ENCODE data around the gene FTO. TPM values are rescaled to one million over a fixed set of nuclear protein-coding genes. Genes with fewer than 3 reads are reported as not detected.

FTO gene
- total and polyA plus RNA-seq, 2 of the 8 experiments (the other 6 are each of a cell fraction or from before 2014, with no cell fraction given), result 34.5 to 59.8 TPM

GRCh38 chr16:54033747-54034146 lies 329.8 kb downstream of the FTO start:
- TF ChIP-seq CBX8 (IDR thresholded peaks at IDR 0.05; ENCODE audit: borderline replicate concordance, low read depth, low read length) (no peak), POLR2AphosphoS5 (IDR thresholded peaks at IDR 0.05; ENCODE audit: low read depth, low read length) (no peak), SRF (IDR thresholded peaks at IDR 0.05; ENCODE audit: low read depth, low read length) (no peak)
- Histone ChIP-seq H3K56ac (replicated peaks; ENCODE audit: insufficient read length, low read depth, low read length) (no peak overlapping the region), H3K4me2 (ENCODE audit: insufficient read depth in 1 of 2, low read depth in 2 of 2, low read length in 2 of 2) (no peak overlapping the region), H3K36me3 (ENCODE audit: control insufficient read depth in 2 of 4, insufficient read depth in 4 of 4, low read length in 3 of 4) (no peaks in the 10 kb centered on the region), H3K9me3 (ENCODE audit: insufficient read depth in 2 of 2, low read depth in 1 of 2, low read length in 1 of 2) (no peaks in the 10 kb centered on the region; a peak in 1 of 4 replicates), H3K27ac (ENCODE audit: low read depth, low read length) (no peak overlapping the region), H3K4ac (replicated peaks; ENCODE audit: insufficient read length, low read depth, low read length) (no peak overlapping the region), H2BK5ac (ENCODE audit: low read depth, low read length) (no peak overlapping the region), H2AK5ac (ENCODE audit: low read depth, low read length) (no peak overlapping the region), H3K4me1 (replicated peaks in 1 of 4; ENCODE audit: control insufficient read depth in 3 of 4, insufficient read depth in 4 of 4, low read length in 3 of 4) (no peaks in the 10 kb centered on the region), H3K79me1 (ENCODE audit: low read depth, low read length) (no peaks in the 10 kb centered on the region), H2BK12ac (ENCODE audit: low read depth, low read length) (no peak overlapping the region), H3K14ac (ENCODE audit: insufficient read length) (no peak overlapping the region), H4K91ac (replicated peaks; ENCODE audit: insufficient read length, low read length) (no peak overlapping the region), H3K18ac (ENCODE audit: extremely low read depth, low read length) (no peak overlapping the region), H3K23me2 (ENCODE audit: low read depth, low read length) (no peaks in the 10 kb centered on the region), H2BK20ac (ENCODE audit: low read length) (no peak overlapping the region), H3K9ac (replicated peaks in 1 of 4; ENCODE audit: extremely low read depth in 1 of 4, low read depth in 3 of 4, low read length in 3 of 4) (no peak overlapping the region), H4K20me1 (replicated peaks in 1 of 2; ENCODE audit: control insufficient read depth in 1 of 2, insufficient read depth in 2 of 2, low read length in 2 of 2) (no peaks in the 10 kb centered on the region), H2BK15ac (ENCODE audit: low read length) (no peak overlapping the region), H3K79me2 (ENCODE audit: control insufficient read depth in 1 of 2, insufficient read depth in 2 of 2, low read length in 2 of 2) (no peaks in the 10 kb centered on the region), H3K23ac (ENCODE audit: insufficient read length) (no peak overlapping the region), H2BK120ac (replicated peaks; ENCODE audit: low read depth, low read length) (no peak overlapping the region), H3K4me3 (ENCODE audit: extremely low read depth in 1 of 4, insufficient read depth in 2 of 4, low read depth in 3 of 4, low read length in 4 of 4) (no peak overlapping the region), H3K27me3 (replicated peaks in 1 of 4; ENCODE audit: control insufficient read depth in 3 of 4, extremely low read depth in 1 of 4, insufficient read depth in 3 of 4, low read length in 3 of 4) (no peaks in the 10 kb centered on the region), H4K8ac (ENCODE audit: extremely low read depth, insufficient read depth, low read length) (no peak overlapping the region), H2AFZ (ENCODE audit: low read length) (no peak overlapping the region), H4K5ac (ENCODE audit: insufficient read length, low read depth, low read length) (no peak overlapping the region)
- ChIA-PET POLR2A (ENCODE audit: partially characterized antibody) (interaction anchor here (0.7 kb wide), 1 partner anchor 17 kb away, joined by 3 read pairs; no protein-coding TSS in a partner anchor), CTCF (ENCODE audit: partially characterized antibody) (interaction anchor here (1.0 kb wide), 1 partner anchor 8 kb away, joined by 3 read pairs; no protein-coding TSS in a partner anchor)
- DNase-seq (ENCODE audit: low read depth in 1 of 2, low spot score in 2 of 2), result no peak
- no peak for FAIRE-seq
- WGBS, 2 experiments (ENCODE audit: extremely low coverage in 1 of 2, insufficient coverage in 1 of 2, insufficient read length in 1 of 2, insufficient replicate concordance in 2 of 2, low coverage in 1 of 2, low lambda C conversion rate in 2 of 2, missing lambda C conversion rate in 1 of 2), result 92% methylated on average over 6 of the region's 6 CpGs; no CpG with 5 or more reads in 1 of the 2 experiments

All from H1 (cell line).